Measurements from ENCODE around the gene MPRIP.

- TF ChIP-seq CTCF (IDR thresholded peaks at IDR 0.05; ENCODE audit: extremely low read depth in 1 of 2, insufficient read depth in 1 of 2, low read depth in 1 of 2, low read length in 2 of 2) = no peak
- TF ChIP-seq, protein P1, sequence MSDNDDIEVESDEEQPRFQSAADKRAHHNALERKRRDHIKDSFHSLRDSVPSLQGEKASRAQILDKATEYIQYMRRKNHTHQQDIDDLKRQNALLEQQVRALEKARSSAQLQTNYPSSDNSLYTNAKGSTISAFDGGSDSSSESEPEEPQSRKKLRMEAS (IDR thresholded peaks at IDR 0.05; ENCODE audit: insufficient read depth, insufficient read length) = no peak
- TF ChIP-seq EZH2 (IDR thresholded peaks at IDR 0.05; ENCODE audit: borderline replicate concordance, low read depth, low read length, severe bottlenecking) = no peak
- TF ChIP-seq POLR2AphosphoS5 (IDR thresholded peaks at IDR 0.05; ENCODE audit: insufficient read depth, low read depth, low read length) = no peak
- no peak for TF ChIP-seq POLR2A (IDR thresholded peaks at IDR 0.05; ENCODE audit: low read depth, low read length)
- peak; percentile 35 for TF ChIP-seq JUN (IDR thresholded peaks at IDR 0.05; ENCODE audit: borderline replicate concordance, insufficient read depth, insufficient read length, low read depth)
Measured at GRCh38 chr17:17151055-17151454, 108.8 kb downstream of the MPRIP start.

All from endothelial cell of umbilical vein (primary cell).